Natural killer cell (primary cell): Measurements from ENCODE around the gene PLEKHJ1. TPM values are rescaled to one million over a fixed set of nuclear protein-coding genes. Genes with fewer than 3 reads are reported as not detected.
A peak's percentile ranks its signal among the peaks of the same experiment; 100 is the strongest.

ENCODE experiments used
- ATAC-seq, 3 donors: fragments of 150-1000 bp in 2 of 3; fragments of 200-7000 bp in 1 of 3; cut with Tn5 transposase; 1 replicate in 1 of 3; 2 replicates in 2 of 3; pipeline ENCODE4 v1.10.0; 2021; ENCODE audit warnings: mild to moderate bottlenecking in 2 of 3, moderate library complexity in 2 of 3
- DNase-seq, 2 donors: peaks; one replicate each; pipeline versions ENCODE4 v3.0.0 to v3.0.0-alpha.2; 2013 to 2021; ENCODE audit warnings: mixed read lengths in 1 of 2
- H3K27ac ChIP-seq: one replicate; pipeline ENCODE4 v1.5.1; 2013; ENCODE audit warnings: mild to moderate bottlenecking, low read length
- H3K27me3 ChIP-seq: one replicate; pipeline ENCODE4 v1.6.1; 2013; ENCODE audit warnings: low read length; ENCODE audit not compliant: control insufficient read depth, insufficient read depth
- H3K36me3 ChIP-seq: one replicate; pipeline ENCODE4 v1.6.1; 2013; ENCODE audit warnings: low read length; ENCODE audit not compliant: control insufficient read depth, insufficient read depth
- H3K4me1 ChIP-seq: one replicate; pipeline ENCODE4 v1.6.1; 2013; ENCODE audit warnings: low read length; ENCODE audit not compliant: control insufficient read depth, insufficient read depth
- H3K4me3 ChIP-seq: one replicate; pipeline ENCODE4 v1.5.1; 2013; ENCODE audit warnings: low read length
- H3K9me3 ChIP-seq: one replicate; pipeline ENCODE4 v1.6.1; 2013; ENCODE audit warnings: low read length; ENCODE audit not compliant: control insufficient read depth, insufficient read depth
- H3K27ac Mint-ChIP-seq, 2 donors: one replicate each; pipeline ENCODE4 v1.8.0; 2022; ENCODE audit warnings: mild to moderate bottlenecking in 2 of 2, mixed read lengths in 2 of 2, moderate library complexity in 1 of 2
- H3K27me3 Mint-ChIP-seq, 2 donors: one replicate each; pipeline ENCODE4 v1.8.0; 2022; ENCODE audit warnings: low read depth in 2 of 2, mixed read lengths in 2 of 2
- H3K36me3 Mint-ChIP-seq: one replicate; pipeline ENCODE4 v1.8.0; 2022; ENCODE audit warnings: mixed read lengths
- H3K4me1 Mint-ChIP-seq, 2 donors: one replicate each; pipeline ENCODE4 v1.8.0; 2022; ENCODE audit warnings: mixed read lengths in 2 of 2
- H3K4me3 Mint-ChIP-seq: one replicate; pipeline ENCODE4 v1.8.0; 2022; ENCODE audit warnings: mild to moderate bottlenecking, moderate library complexity, mixed read lengths
- H3K9me3 Mint-ChIP-seq, 2 donors: one replicate each; pipeline ENCODE4 v1.8.0; 2022; ENCODE audit warnings: mixed read lengths in 2 of 2
- CTCF ChIP-seq: fragments of 200-600 bp; IDR thresholded peaks from one replicate; pipeline ENCODE4 v1.8.0; 2022; ENCODE audit warnings: antibody characterized with exemption
- WGBS: methylation state at CpG from one replicate; pipeline ENCODE4 v1.1.7; 2013; ENCODE audit warnings: missing lambda C conversion rate; ENCODE audit not compliant: insufficient coverage; 5-methylcytosine and 5-hydroxymethylcytosine counted together
- intact Hi-C: fragments of 100-400 bp; cut with micrococcal nuclease; formaldehyde crosslinking; loops from one replicate; pipeline ENCODE4 v1.14.2; 2022
- total RNA-seq, 4 donors: library from RNA; stranded (reverse); fragments of 120-200 nt in 1 of 4; gene quantifications; one replicate each; pipeline versions ENCODE4 v1.2.3 to v1.2.4, GENCODE V29; 2013 to 2022

Gene PLEKHJ1
- total RNA-seq, 3 donors from 2014 or later (not counting 1 experiment from before 2014, with no cell fraction given), result 36.7 to 45.8 (median 44.7) TPM

GRCh38 chr19:2235381-2236063 is 607 bp downstream of the PLEKHJ1 start:
- Histone ChIP-seq H3K36me3 (peaks cover 13% of the 10 kb centered on the region), H3K27ac (no peak overlapping the region), H3K4me3 (peak overlapping the region; percentile 65), H3K27me3 (no peaks in the 10 kb centered on the region), H3K9me3 (no peaks in the 10 kb centered on the region), H3K4me1 (peaks cover 56% of the 10 kb centered on the region)
- H3K4me3 Mint-ChIP-seq, result peak overlapping the region; percentile 94
- ATAC-seq (no peak), DNase-seq (peak in 1 of 2 donors; percentile 48)
- intact Hi-C loops, result loop anchor here (1.0 to 10.0 kb wide), 6 partner anchors 34 to 148 kb away; partner anchors contain the start of genes AP3D1, LSM7 and SPPL2B
- H3K4me1 Mint-ChIP-seq, result peaks cover 46 to 57% of the 10 kb centered on the region in 2 donors
- no peaks in the 10 kb centered on the region for H3K36me3 Mint-ChIP-seq
- H3K27ac Mint-ChIP-seq, result peak overlapping the region; percentile 77 to 100
- peaks cover 0 to 3% of the 10 kb centered on the region in 2 donors for H3K9me3 Mint-ChIP-seq
- H3K27me3 Mint-ChIP-seq, result no peaks in the 10 kb centered on the region
- no peak for TF ChIP-seq CTCF
- 0% methylated on average over 48 of the region's 48 CpGs for WGBS

GRCh38 chr19:2234996-2235380 is 1.1 kb downstream of the PLEKHJ1 start:
- H3K27me3 Mint-ChIP-seq, result no peaks in the 10 kb centered on the region
- ATAC-seq, result no peak
- peaks cover 51% of the 10 kb centered on the region for H3K4me1 ChIP-seq
- 75% methylated on average over 6 of the region's 6 CpGs for WGBS
- intact Hi-C loops, result loop anchor here (5.0 to 10.0 kb wide), 2 partner anchors 80 to 148 kb away; partner anchors contain the start of gene AP3D1
- H3K27ac Mint-ChIP-seq, result peak overlapping the region; percentile 77 to 100
- H3K27ac ChIP-seq, result no peak overlapping the region
- no peaks in the 10 kb centered on the region for H3K27me3 ChIP-seq
- no peaks in the 10 kb centered on the region for H3K9me3 ChIP-seq
- peaks cover 41 to 52% of the 10 kb centered on the region in 2 donors for H3K4me1 Mint-ChIP-seq
- peaks cover 0 to 3% of the 10 kb centered on the region in 2 donors for H3K9me3 Mint-ChIP-seq
- H3K4me3 Mint-ChIP-seq, result peak overlapping the region; percentile 94
- TF ChIP-seq CTCF, result no peak
- no peaks in the 10 kb centered on the region for H3K36me3 Mint-ChIP-seq
- H3K36me3 ChIP-seq, result peaks cover 19% of the 10 kb centered on the region
- no peak for DNase-seq
- H3K4me3 ChIP-seq, result peak overlapping the region; percentile 65

GRCh38 chr19:2233601-2234280 is 2.4 kb downstream of the PLEKHJ1 start:
- intact Hi-C loops, result loop anchor here (10.0 kb wide), 1 partner anchor 79 kb away; the partner anchor contains the start of gene AP3D1

More at GRCh38 chr19:2233601-2234280, 2.4 kb downstream of the PLEKHJ1 start:
- WGBS, result 82% methylated on average over 25 of the region's 25 CpGs
- Histone ChIP-seq H3K27ac (no peak overlapping the region), H3K36me3 (peaks cover 28% of the 10 kb centered on the region), H3K9me3 (no peaks in the 10 kb centered on the region), H3K27me3 (no peaks in the 10 kb centered on the region), H3K4me1 (peaks cover 41% of the 10 kb centered on the region), H3K4me3 (no peak overlapping the region)
- TF ChIP-seq CTCF, result no peak
- no peak overlapping the region for H3K4me3 Mint-ChIP-seq
- ATAC-seq (no peak), DNase-seq (no peak)
- H3K4me1 Mint-ChIP-seq, result peaks cover 29 to 40% of the 10 kb centered on the region in 2 donors
- no peaks in the 10 kb centered on the region for H3K36me3 Mint-ChIP-seq
- H3K27me3 Mint-ChIP-seq, result no peaks in the 10 kb centered on the region
- peak overlapping the region; percentile 77 to 100 for H3K27ac Mint-ChIP-seq
- no peaks in the 10 kb centered on the region for H3K9me3 Mint-ChIP-seq
